Esophagus (tissue), 2 donors: ENCODE data around the gene MRRF. TPM values are rescaled to one million over a fixed set of nuclear protein-coding genes. Genes with fewer than 3 reads are reported as not detected.
A peak's percentile ranks its signal among the peaks of the same experiment; 100 is the strongest.

Source experiments
- H3K27ac ChIP-seq, 2 donors: one replicate each; pipeline ENCODE4 v1.5.1; 2013; ENCODE audit warnings: low read depth in 2 of 2, mild to moderate bottlenecking in 2 of 2, inconsistent platforms in 1 of 2, low read length in 1 of 2, moderate library complexity in 1 of 2
- H3K27me3 ChIP-seq, 2 donors: one replicate each; pipeline ENCODE4 v1.6.1; 2013; ENCODE audit warnings: low read length in 2 of 2, control low read depth in 1 of 2, mild to moderate bottlenecking in 1 of 2; ENCODE audit not compliant: insufficient read depth in 2 of 2, control insufficient read depth in 1 of 2
- H3K36me3 ChIP-seq, 2 donors: one replicate each; pipeline ENCODE4 v1.6.1; 2013; ENCODE audit warnings: low read length in 1 of 2; ENCODE audit not compliant: control insufficient read depth in 2 of 2, insufficient read depth in 2 of 2
- H3K4me1 ChIP-seq, 2 donors: one replicate each; pipeline ENCODE4 v1.6.1; 2013; ENCODE audit warnings: low read length in 1 of 2; ENCODE audit not compliant: control insufficient read depth in 2 of 2, insufficient read depth in 2 of 2
- H3K4me3 ChIP-seq, 2 donors: one replicate each; pipeline ENCODE4 v1.5.1; 2013; ENCODE audit warnings: low read length in 2 of 2, mild to moderate bottlenecking in 2 of 2, low read depth in 1 of 2, moderate library complexity in 1 of 2
- H3K9me3 ChIP-seq, 2 donors: one replicate each; pipeline ENCODE4 v1.6.1; 2013; ENCODE audit warnings: mild to moderate bottlenecking in 2 of 2, low read depth in 1 of 2, low read length in 1 of 2, moderate library complexity in 1 of 2; ENCODE audit not compliant: control insufficient read depth in 2 of 2, insufficient read depth in 1 of 2
- WGBS, 2 donors: extraction: QIAGEN DNeasy Blood & Tissue Kit; methylation state at CpG; one replicate each; pipeline ENCODE4 v1.1.7; 2013; 5-methylcytosine and 5-hydroxymethylcytosine counted together
- polyA plus RNA-seq, 2 donors: library from polyadenylated mRNA; stranded (reverse); fragments of 200-250 nt; gene quantifications; one replicate each; pipeline ENCODE4 v1.2.3, GENCODE V29; 2013
- donor health status: healthy with polysubstance abuse.
- donor health status: Bipolar disorder and iron deficiency.

The MRRF gene
- polyA plus RNA-seq, 2 donors, result 22.4 to 36.3 TPM

GRCh38 chr9:122246666-122247065 lies 18.0 kb upstream of the MRRF start:
- no peak overlapping the region for H3K27ac ChIP-seq
- no peaks in the 10 kb centered on the region for H3K9me3 ChIP-seq
- H3K27me3 ChIP-seq, result no peaks in the 10 kb centered on the region
- H3K4me3 ChIP-seq, result no peak overlapping the region
- H3K36me3 ChIP-seq, result peaks cover 3 to 17% of the 10 kb centered on the region in 2 donors
- WGBS, 2 donors, result 83 to 87% methylated on average over 3 of the region's 3 CpGs
- H3K4me1 ChIP-seq, result no peaks in the 10 kb centered on the region

GRCh38 chr9:122248448-122248865 lies 16.2 kb upstream of the MRRF start:
- 83 to 88% methylated on average over 5 of the region's 5 CpGs for WGBS, 2 donors
- H3K4me3 ChIP-seq, result no peak overlapping the region
- no peak overlapping the region for H3K27ac ChIP-seq
- peaks cover 0 to 17% of the 10 kb centered on the region in 2 donors for H3K36me3 ChIP-seq
- no peaks in the 10 kb centered on the region for H3K4me1 ChIP-seq
- no peaks in the 10 kb centered on the region for H3K9me3 ChIP-seq
- no peaks in the 10 kb centered on the region for H3K27me3 ChIP-seq

GRCh38 chr9:122251351-122251750 lies 13.3 kb upstream of the MRRF start:
- Histone ChIP-seq H3K27ac (no peak overlapping the region), H3K9me3 (no peaks in the 10 kb centered on the region), H3K4me1 (no peaks in the 10 kb centered on the region), H3K4me3 (no peak overlapping the region), H3K36me3 (peaks cover 0 to 13% of the 10 kb centered on the region in 2 donors), H3K27me3 (no peaks in the 10 kb centered on the region)
- 92 to 94% methylated on average over 2 of the region's 2 CpGs for WGBS, 2 donors

- Histone ChIP-seq H3K9me3 (no peaks in the 10 kb centered on the region), H3K36me3 (peaks cover 0 to 11% of the 10 kb centered on the region in 2 donors), H3K4me1 (no peaks in the 10 kb centered on the region), H3K27me3 (no peaks in the 10 kb centered on the region), H3K27ac (no peak overlapping the region), H3K4me3 (no peak overlapping the region)
- WGBS, 2 donors, result 69 to 81% methylated on average over 5 of the region's 5 CpGs
Measured at GRCh38 chr9:122252796-122253195, 11.9 kb upstream of the MRRF start.

GRCh38 chr9:122254761-122255160 lies 9.9 kb upstream of the MRRF start:
- no peaks in the 10 kb centered on the region for H3K4me1 ChIP-seq
- no peaks in the 10 kb centered on the region for H3K9me3 ChIP-seq
- H3K27me3 ChIP-seq, result no peaks in the 10 kb centered on the region
- 92 to 97% methylated on average over 3 of the region's 3 CpGs for WGBS, 2 donors
- no peak overlapping the region for H3K27ac ChIP-seq
- H3K36me3 ChIP-seq, result peaks cover 3 to 4% of the 10 kb centered on the region in 2 donors
- no peak overlapping the region for H3K4me3 ChIP-seq

GRCh38 chr9:122256206-122256605 lies 8.5 kb upstream of the MRRF start:
- no peaks in the 10 kb centered on the region for H3K9me3 ChIP-seq
- H3K27ac ChIP-seq, result no peak overlapping the region
- H3K4me1 ChIP-seq, result no peaks in the 10 kb centered on the region
- WGBS, 2 donors, result 91 to 93% methylated on average over 5 of the region's 5 CpGs
- H3K36me3 ChIP-seq, result peaks cover 4 to 8% of the 10 kb centered on the region in 2 donors
- H3K4me3 ChIP-seq, result no peak overlapping the region
- no peaks in the 10 kb centered on the region for H3K27me3 ChIP-seq

GRCh38 chr9:122258886-122259415 lies 5.7 kb upstream of the MRRF start:
- no peaks in the 10 kb centered on the region for H3K9me3 ChIP-seq
- H3K4me1 ChIP-seq, result peaks cover 0 to 6% of the 10 kb centered on the region in 2 donors
- H3K27me3 ChIP-seq, result no peaks in the 10 kb centered on the region
- no peak overlapping the region for H3K27ac ChIP-seq
- H3K36me3 ChIP-seq, result peaks cover 0 to 12% of the 10 kb centered on the region in 2 donors
- 80 to 81% methylated on average over 2 of the region's 2 CpGs for WGBS, 2 donors
- H3K4me3 ChIP-seq, result no peak overlapping the region

- Histone ChIP-seq H3K4me1 (peaks cover 0 to 6% of the 10 kb centered on the region in 2 donors), H3K27ac (peak overlapping the region in 1 of 2 donors; percentile 34), H3K27me3 (no peaks in the 10 kb centered on the region), H3K9me3 (no peaks in the 10 kb centered on the region), H3K4me3 (no peak overlapping the region), H3K36me3 (peaks cover 0 to 12% of the 10 kb centered on the region in 2 donors)
- WGBS, 2 donors, result 65 to 75% methylated on average over 1 of the region's 1 CpG
Measured at GRCh38 chr9:122261469-122261881, 3.2 kb upstream of the MRRF start.

GRCh38 chr9:122262073-122262472 lies 2.6 kb upstream of the MRRF start:
- no peak overlapping the region for H3K27ac ChIP-seq

GRCh38 chr9:122263699-122264349 lies 858 bp upstream of the MRRF start:
- no peaks in the 10 kb centered on the region for H3K9me3 ChIP-seq
- no peaks in the 10 kb centered on the region for H3K27me3 ChIP-seq
- WGBS, 2 donors, result 12 to 13% methylated on average over 13 of the region's 13 CpGs
- peak overlapping the region; percentile 88 to 94 for H3K27ac ChIP-seq
- peaks cover 0 to 12% of the 10 kb centered on the region in 2 donors for H3K36me3 ChIP-seq
- peak overlapping the region; percentile 72 to 87 for H3K4me3 ChIP-seq
- peaks cover 0 to 6% of the 10 kb centered on the region in 2 donors for H3K4me1 ChIP-seq

More at GRCh38 chr9:122262073-122262472, 2.6 kb upstream of the MRRF start:
- H3K4me3 ChIP-seq, result no peak overlapping the region
- H3K36me3 ChIP-seq, result peaks cover 0 to 12% of the 10 kb centered on the region in 2 donors
- 88 to 93% methylated on average over 1 of the region's 1 CpG for WGBS, 2 donors
- peaks cover 0 to 6% of the 10 kb centered on the region in 2 donors for H3K4me1 ChIP-seq
- no peaks in the 10 kb centered on the region for H3K9me3 ChIP-seq
- no peaks in the 10 kb centered on the region for H3K27me3 ChIP-seq
